Peyer's patch (tissue), 4 donors: ENCODE data around the gene NHSL1. TPM values are rescaled to one million over a fixed set of nuclear protein-coding genes. Genes with fewer than 3 reads are reported as not detected.

ENCODE experiments used
- DNase-seq, 3 donors: peaks; one replicate each; pipeline ENCODE4 v3.0.0-alpha.2; 2017 to 2019
- H3K27ac ChIP-seq, 4 donors: fragments of 200-600 bp; sonication (generic); one replicate each; pipeline ENCODE4 v1.5.1; 2016 to 2019
- H3K27me3 ChIP-seq, 2 donors: fragments of 200-600 bp; sonication (generic); one replicate each; pipeline ENCODE4 v1.5.1; 2019
- H3K36me3 ChIP-seq, 3 donors: fragments of 200-600 bp; sonication (generic); one replicate each; pipeline ENCODE4 v1.5.1; 2016 to 2019
- H3K4me1 ChIP-seq, 4 donors: fragments of 200-600 bp; sonication (generic); one replicate each; pipeline ENCODE4 v1.5.1; 2016 to 2019
- H3K4me3 ChIP-seq, 4 donors: fragments of 200-600 bp; sonication (generic); 1 replicate in 3 of 4; 2 replicates in 1 of 4; pipeline ENCODE4 v1.5.1; 2016 to 2019; ENCODE audit warnings: mild to moderate bottlenecking in 1 of 4
- H3K9me3 ChIP-seq, 4 donors: fragments of 200-600 bp; sonication (generic); one replicate each; pipeline ENCODE4 v1.5.1; 2016 to 2019; ENCODE audit warnings: mild to moderate bottlenecking in 1 of 4
- POLR2A ChIP-seq, 2 donors: fragments of 450-650 bp; IDR thresholded peaks; one replicate each; pipeline ENCODE4 v1.5.1; 2017; ENCODE audit warnings: antibody characterized with exemption in 2 of 2, mild to moderate bottlenecking in 2 of 2, moderate library complexity in 2 of 2
- total RNA-seq, 4 donors: library from RNA; depleted of rRNA; stranded (reverse); fragments of >200 nt; gene quantifications; one replicate each; pipeline ENCODE4 v1.1.0, GENCODE V29; 2016
- TF ChIP-seq, protein P1 (sequence below), 6 experiments: fragments of 450-650 bp in 4 of 6; fragments of 200-600 bp in 2 of 6; sonication (generic) in 1 of 6; IDR thresholded peaks; one replicate each; pipeline ENCODE4 v1.5.1; 2017 to 2019; ENCODE audit warnings: antibody characterized with exemption in 6 of 6, mild to moderate bottlenecking in 3 of 6, moderate library complexity in 1 of 6

The NHSL1 gene
- total RNA-seq, 4 donors from 2014 or later: 48.7 to 187 (median 160) TPM

DNA sequence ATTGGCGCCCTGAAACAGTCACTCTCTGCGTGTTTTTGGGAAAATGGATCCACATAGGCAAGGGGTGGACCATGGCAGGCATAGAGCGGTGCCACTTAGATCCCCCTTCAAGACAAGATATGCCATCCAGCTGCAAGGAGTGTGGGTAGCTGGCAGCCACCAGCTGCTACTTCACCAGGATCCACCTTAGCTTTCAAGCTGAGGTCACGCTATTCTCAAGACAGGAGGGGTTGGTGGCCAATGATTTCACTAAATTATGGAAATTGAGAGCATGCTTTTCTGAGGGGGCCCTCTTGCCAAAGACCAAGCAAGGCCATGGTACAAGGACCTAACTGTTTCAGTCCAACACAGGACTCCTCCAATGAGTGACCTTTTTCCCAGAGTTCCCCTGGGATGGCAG, 78.9 kb downstream of the NHSL1 start:
- no peaks in the 10 kb centered on the region for H3K9me3 ChIP-seq
- H3K27ac ChIP-seq: no peak overlapping the region
- peaks cover 0 to 23% (median 0%) of the 10 kb centered on the region in 3 donors for H3K36me3 ChIP-seq
- DNase-seq: no peak
- no peak overlapping the region for H3K4me3 ChIP-seq
- no peak for TF ChIP-seq POLR2A (IDR thresholded peaks at IDR 0.05)
- TF ChIP-seq, protein P1, sequence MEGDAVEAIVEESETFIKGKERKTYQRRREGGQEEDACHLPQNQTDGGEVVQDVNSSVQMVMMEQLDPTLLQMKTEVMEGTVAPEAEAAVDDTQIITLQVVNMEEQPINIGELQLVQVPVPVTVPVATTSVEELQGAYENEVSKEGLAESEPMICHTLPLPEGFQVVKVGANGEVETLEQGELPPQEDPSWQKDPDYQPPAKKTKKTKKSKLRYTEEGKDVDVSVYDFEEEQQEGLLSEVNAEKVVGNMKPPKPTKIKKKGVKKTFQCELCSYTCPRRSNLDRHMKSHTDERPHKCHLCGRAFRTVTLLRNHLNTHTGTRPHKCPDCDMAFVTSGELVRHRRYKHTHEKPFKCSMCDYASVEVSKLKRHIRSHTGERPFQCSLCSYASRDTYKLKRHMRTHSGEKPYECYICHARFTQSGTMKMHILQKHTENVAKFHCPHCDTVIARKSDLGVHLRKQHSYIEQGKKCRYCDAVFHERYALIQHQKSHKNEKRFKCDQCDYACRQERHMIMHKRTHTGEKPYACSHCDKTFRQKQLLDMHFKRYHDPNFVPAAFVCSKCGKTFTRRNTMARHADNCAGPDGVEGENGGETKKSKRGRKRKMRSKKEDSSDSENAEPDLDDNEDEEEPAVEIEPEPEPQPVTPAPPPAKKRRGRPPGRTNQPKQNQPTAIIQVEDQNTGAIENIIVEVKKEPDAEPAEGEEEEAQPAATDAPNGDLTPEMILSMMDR (IDR thresholded peaks at IDR 0.05): no peak
- H3K4me1 ChIP-seq: no peaks in the 10 kb centered on the region
- no peaks in the 10 kb centered on the region for H3K27me3 ChIP-seq

DNA sequence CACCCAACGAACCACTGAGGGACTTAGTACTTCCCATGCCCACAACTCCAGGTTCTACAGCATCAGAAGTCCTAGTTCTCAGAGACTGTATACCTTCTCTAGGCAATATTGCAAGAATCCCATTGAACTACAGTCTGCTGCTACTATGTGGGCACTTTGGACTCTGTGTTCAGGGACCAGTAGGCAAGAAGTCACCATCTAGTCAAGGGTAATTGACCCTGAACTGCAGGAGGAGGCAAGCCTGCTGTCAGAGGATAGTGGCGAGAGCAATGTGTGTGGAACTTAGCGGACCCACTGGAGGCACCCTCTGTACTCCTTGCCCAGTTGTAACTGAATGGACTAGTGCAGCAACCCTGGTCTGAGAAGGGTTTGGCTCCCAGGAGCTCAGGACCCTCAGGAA, 79.5 kb downstream of the NHSL1 start:
- Histone ChIP-seq H3K27me3 (no peaks in the 10 kb centered on the region), H3K27ac (no peak overlapping the region), H3K36me3 (peaks cover 0 to 21% (median 0%) of the 10 kb centered on the region in 3 donors), H3K4me1 (no peaks in the 10 kb centered on the region), H3K4me3 (no peak overlapping the region), H3K9me3 (no peaks in the 10 kb centered on the region)
- DNase-seq: no peak
- TF ChIP-seq POLR2A (IDR thresholded peaks at IDR 0.05): no peak
- TF ChIP-seq, protein P1 (IDR thresholded peaks at IDR 0.05): no peak

DNA sequence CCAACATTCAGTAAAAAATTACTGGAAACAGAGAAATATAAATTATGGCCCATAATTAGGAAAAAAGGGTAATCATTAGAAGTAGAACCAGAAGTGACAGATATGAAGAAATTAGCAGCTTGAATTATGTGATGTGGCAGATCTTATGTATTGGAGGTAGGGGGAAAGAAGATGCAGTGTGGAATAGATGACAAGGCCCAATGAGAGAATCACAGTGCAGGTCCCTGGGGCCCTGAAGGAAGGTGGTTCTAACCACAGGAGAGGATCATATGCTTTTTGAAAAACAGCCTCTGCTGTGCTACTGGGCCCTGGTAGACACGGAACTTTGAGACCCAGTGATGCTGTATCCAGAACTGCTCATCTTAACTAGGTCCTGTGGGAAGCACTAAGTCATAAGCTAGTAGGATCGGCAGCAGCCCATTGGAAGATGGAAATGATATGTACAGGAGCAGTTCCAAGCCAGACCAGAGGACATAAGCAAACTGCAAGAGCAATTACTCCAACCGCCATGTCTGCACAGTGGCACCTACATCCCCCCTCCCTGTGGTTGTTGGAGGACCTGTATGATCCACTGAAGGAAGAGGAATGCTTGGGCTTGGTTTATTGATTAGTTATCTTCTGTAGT, 81.1 kb downstream of the NHSL1 start:
- Histone ChIP-seq H3K4me3 (no peak overlapping the region), H3K4me1 (no peaks in the 10 kb centered on the region), H3K9me3 (no peaks in the 10 kb centered on the region), H3K27me3 (no peaks in the 10 kb centered on the region), H3K27ac (no peak overlapping the region), H3K36me3 (peaks cover 0 to 24% (median 0%) of the 10 kb centered on the region in 3 donors)
- DNase-seq: no peak
- TF ChIP-seq, protein P1 (IDR thresholded peaks at IDR 0.05): no peak
- TF ChIP-seq POLR2A (IDR thresholded peaks at IDR 0.05): no peak

DNA sequence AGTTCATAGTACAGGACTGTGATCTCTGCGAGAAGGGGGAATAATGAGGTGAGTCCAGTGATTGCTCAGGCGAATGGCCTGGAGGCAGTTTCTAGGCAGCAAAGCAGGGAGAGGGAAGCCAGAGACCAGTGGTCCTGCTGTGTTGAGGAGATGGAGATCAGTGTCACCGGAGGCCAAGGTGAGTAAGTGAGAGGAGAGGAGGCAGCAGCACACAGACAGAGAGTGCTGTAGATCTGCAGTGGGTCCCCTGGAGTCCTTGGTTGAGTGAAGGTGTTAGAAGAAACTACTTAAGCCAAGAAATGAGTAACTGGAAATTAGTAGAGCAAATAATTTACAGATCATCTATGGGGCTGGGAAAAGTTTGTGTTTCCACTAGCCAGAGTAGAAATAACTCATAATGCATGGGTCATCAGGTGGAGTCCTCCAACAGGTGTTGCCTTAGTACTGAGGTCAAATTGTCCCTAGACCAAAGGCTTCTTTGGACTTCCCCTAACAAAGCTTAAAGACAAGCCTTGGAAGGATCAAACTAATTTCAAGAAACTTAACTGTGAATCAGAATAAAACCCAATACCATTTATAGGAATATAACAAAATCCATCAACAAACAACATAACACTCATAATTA, 81.7 kb downstream of the NHSL1 start:
- H3K4me3 ChIP-seq: no peak overlapping the region
- no peak for DNase-seq
- no peaks in the 10 kb centered on the region for H3K4me1 ChIP-seq
- TF ChIP-seq, protein P1 (IDR thresholded peaks at IDR 0.05): no peak
- TF ChIP-seq POLR2A (IDR thresholded peaks at IDR 0.05): no peak
- no peaks in the 10 kb centered on the region for H3K27me3 ChIP-seq
- no peaks in the 10 kb centered on the region for H3K9me3 ChIP-seq
- peaks cover 0 to 30% (median 0%) of the 10 kb centered on the region in 3 donors for H3K36me3 ChIP-seq
- no peak overlapping the region for H3K27ac ChIP-seq

DNA sequence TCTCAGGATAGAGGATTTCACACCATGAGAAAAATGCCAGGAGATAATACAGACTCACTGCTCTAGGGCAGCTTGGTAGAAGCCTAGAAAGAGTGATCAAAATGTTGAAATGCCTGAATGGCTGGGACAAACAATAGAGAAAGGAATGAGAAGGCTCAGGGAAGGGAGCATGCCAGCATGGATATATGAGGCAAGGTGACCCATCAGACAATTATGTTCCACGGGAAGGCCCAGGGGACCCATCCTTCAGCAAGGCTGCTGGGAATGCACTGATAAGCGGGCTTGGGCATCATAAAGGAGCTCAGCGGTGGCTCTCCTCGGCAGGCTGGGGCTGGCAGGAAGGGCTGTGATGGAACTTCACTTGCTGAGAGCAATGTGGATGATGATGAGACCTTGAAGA, 83.1 kb downstream of the NHSL1 start:
- no peak for TF ChIP-seq POLR2A (IDR thresholded peaks at IDR 0.05)
- TF ChIP-seq, protein P1 (IDR thresholded peaks at IDR 0.05): no peak
- peaks cover 0 to 39% (median 0%) of the 10 kb centered on the region in 3 donors for H3K36me3 ChIP-seq
- H3K4me3 ChIP-seq: no peak overlapping the region
- H3K4me1 ChIP-seq: no peaks in the 10 kb centered on the region
- DNase-seq: no peak
- H3K27me3 ChIP-seq: no peaks in the 10 kb centered on the region
- no peaks in the 10 kb centered on the region for H3K9me3 ChIP-seq
- no peak overlapping the region for H3K27ac ChIP-seq
